DND-41 (cell line): Measurements from ENCODE around the gene PRR19.

Source experiments
- CTCF ChIP-seq: IDR thresholded peaks from 2 replicates; pipeline ENCODE4 v1.5.1; 2012; ENCODE audit warnings: borderline replicate concordance, low read length, moderate library complexity, mild to moderate bottlenecking; ENCODE audit not compliant: poor library complexity, severe bottlenecking; ENCODE audit errors: extremely low read depth
- EZH2 ChIP-seq: IDR thresholded peaks from 3 replicates; pipeline ENCODE4 v1.6.1; 2012; ENCODE audit warnings: borderline replicate concordance, low read depth, mild to moderate bottlenecking, moderate library complexity, low read length, inconsistent platforms; ENCODE audit not compliant: severe bottlenecking

DNA sequence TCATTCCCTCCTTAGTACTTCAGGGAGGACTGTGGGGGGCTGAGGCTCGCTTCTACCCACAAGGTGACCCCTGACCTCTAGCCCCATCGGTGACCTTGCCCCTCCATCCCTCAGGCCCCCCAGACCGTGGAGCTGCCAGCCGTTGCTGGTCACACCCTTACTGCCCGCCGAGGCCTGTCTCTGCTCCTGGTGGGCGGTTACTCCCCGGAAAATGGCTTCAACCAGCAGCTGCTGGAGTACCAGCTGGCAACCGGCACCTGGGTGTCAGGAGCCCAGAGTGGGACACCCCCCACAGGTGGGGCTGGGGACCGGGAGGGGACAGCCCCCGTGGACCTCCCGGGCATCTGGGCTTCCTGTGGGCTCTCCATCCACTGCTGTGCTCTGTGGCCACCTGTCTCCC, 55.4 kb downstream of the PRR19 start:
- TF ChIP-seq CTCF = no peak
- TF ChIP-seq EZH2 = no peak
